ENCODE measurements around the gene ACO2. TPM values are rescaled to one million over a fixed set of nuclear protein-coding genes. Genes with fewer than 3 reads are reported as not detected.
"Not testable (repeated sequence)": the region's sequence is repeated elsewhere in the genome, so short reads cannot be mapped to it uniquely, and the experiment has no call there.

Gene ACO2
- total RNA-seq, 1 experiment from 2014 or later: 90.5 TPM

DNA sequence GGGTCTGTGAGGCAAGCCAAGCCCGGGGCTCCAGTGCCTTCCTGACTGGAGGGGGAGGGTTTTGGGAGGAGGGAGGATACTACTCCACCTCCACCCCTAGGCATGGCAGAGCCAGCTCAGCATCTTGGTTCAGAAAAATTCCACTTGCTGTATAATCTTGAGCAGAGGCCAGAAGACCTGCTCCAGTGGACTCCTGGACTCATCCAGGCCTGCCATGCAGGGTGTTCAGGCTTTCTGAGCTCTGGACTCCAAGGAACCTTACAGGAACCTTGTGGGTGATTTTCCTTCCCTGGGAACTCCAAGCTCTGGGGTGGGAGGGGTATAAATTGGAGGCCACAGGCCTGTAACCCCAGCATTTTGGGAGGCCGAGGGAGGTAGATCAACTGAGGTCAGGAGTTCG lies 101.3 kb downstream of the ACO2 start:
- H3K9me3 Mint-ChIP-seq (ENCODE audit: unreplicated experiment): peaks cover 10% of the 10 kb centered on the region
- H3K4me1 Mint-ChIP-seq (ENCODE audit: low read depth, unreplicated experiment): no peaks in the 10 kb centered on the region
- intact Hi-C loops (cut with micrococcal nuclease; ENCODE audit: unreplicated experiment): no loop called here
- H3K27ac Mint-ChIP-seq (ENCODE audit: unreplicated experiment): no peak overlapping the region
- no peaks in the 10 kb centered on the region for H3K36me3 ChIP-seq (ENCODE audit: control insufficient read depth, insufficient read depth, low read length)
- TF ChIP-seq, protein P1, sequence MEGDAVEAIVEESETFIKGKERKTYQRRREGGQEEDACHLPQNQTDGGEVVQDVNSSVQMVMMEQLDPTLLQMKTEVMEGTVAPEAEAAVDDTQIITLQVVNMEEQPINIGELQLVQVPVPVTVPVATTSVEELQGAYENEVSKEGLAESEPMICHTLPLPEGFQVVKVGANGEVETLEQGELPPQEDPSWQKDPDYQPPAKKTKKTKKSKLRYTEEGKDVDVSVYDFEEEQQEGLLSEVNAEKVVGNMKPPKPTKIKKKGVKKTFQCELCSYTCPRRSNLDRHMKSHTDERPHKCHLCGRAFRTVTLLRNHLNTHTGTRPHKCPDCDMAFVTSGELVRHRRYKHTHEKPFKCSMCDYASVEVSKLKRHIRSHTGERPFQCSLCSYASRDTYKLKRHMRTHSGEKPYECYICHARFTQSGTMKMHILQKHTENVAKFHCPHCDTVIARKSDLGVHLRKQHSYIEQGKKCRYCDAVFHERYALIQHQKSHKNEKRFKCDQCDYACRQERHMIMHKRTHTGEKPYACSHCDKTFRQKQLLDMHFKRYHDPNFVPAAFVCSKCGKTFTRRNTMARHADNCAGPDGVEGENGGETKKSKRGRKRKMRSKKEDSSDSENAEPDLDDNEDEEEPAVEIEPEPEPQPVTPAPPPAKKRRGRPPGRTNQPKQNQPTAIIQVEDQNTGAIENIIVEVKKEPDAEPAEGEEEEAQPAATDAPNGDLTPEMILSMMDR (IDR thresholded peaks at IDR 0.05; ENCODE audit: insufficient read depth in 1 of 2, low read depth in 1 of 2, low read length in 1 of 2, severe bottlenecking in 1 of 2, unreplicated experiment in 1 of 2): no peak
- H3K4me1 ChIP-seq: peaks cover 5% of the 10 kb centered on the region; the same call in 1 of the 2 replicates
- no peaks in the 10 kb centered on the region for H3K9me3 ChIP-seq
- DNase-seq: no peak
- no peaks in the 10 kb centered on the region for H3K27me3 Mint-ChIP-seq (ENCODE audit: insufficient read depth, unreplicated experiment)
- CTCF ChIA-PET: no interaction called here
- POLR2A ChIA-PET: interaction anchor here (0.6 kb wide), 1 partner anchor 273 kb away, joined by 6 read pairs; no protein-coding TSS in a partner anchor
- BruUV-seq (replicated peaks): no TSS peak
- no peak overlapping the region for H3K4me3 Mint-ChIP-seq (ENCODE audit: unreplicated experiment)
- no peaks in the 10 kb centered on the region for H3K27me3 ChIP-seq (replicated peaks; ENCODE audit: control insufficient read depth, insufficient read depth, low read length)
- H3K4me3 ChIP-seq (ENCODE audit: low read depth, low read length): no peak overlapping the region
- H3K36me3 Mint-ChIP-seq (ENCODE audit: insufficient read depth, unreplicated experiment): no peaks in the 10 kb centered on the region

DNA sequence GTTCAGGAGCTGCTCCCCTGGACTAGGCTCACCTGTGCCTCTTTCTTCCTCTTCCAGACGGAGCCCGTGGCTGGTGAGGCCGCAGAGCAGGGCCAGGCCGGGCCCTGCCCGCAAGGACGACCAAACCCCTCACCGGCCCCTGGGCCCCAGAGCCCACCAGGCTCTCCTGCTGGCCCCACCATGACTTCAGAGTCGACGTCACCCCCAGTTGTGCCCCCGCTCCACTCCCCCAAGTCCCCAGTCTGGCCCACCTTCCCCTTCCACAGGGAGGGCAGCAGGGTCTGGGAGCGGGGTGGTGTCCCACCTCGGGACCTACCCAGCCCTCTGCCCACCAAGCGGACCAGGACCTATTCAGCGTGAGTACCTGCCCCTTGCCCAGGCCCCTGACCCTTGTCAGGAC lies 102.9 kb downstream of the ACO2 start:
- no TSS peak for BruUV-seq (replicated peaks)
- intact Hi-C loops (cut with micrococcal nuclease; ENCODE audit: unreplicated experiment): no loop called here
- POLR2A ChIA-PET: no interaction called here

DNA sequence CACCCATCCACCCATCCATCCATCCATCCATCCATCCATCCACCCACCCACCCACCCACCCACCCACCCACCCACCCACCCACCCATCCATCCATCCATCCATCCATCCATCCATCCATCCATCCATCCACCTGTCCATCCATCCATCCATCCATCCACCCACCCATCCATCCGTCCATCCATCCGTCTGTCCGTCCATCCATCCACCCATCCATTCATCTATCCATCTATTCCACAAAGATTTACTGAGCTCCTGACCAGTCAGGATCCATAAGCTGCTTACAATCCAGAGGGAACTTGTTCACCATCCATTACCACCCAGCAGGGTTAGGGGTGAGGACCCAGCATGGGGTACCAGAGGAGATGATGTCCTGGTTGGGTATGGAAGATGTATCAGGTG lies 103.4 kb downstream of the ACO2 start:
- H3K9me3 Mint-ChIP-seq (ENCODE audit: unreplicated experiment); H3K4me3 Mint-ChIP-seq (ENCODE audit: unreplicated experiment); H3K4me3 ChIP-seq (ENCODE audit: low read depth, low read length); H3K36me3 Mint-ChIP-seq (ENCODE audit: insufficient read depth, unreplicated experiment); H3K36me3 ChIP-seq (ENCODE audit: control insufficient read depth, insufficient read depth, low read length); H3K27me3 ChIP-seq (replicated peaks; ENCODE audit: control insufficient read depth, insufficient read depth, low read length); H3K4me1 Mint-ChIP-seq (ENCODE audit: low read depth, unreplicated experiment); H3K9me3 ChIP-seq; H3K27me3 Mint-ChIP-seq (ENCODE audit: insufficient read depth, unreplicated experiment); intact Hi-C loops (cut with micrococcal nuclease; ENCODE audit: unreplicated experiment); POLR2A ChIA-PET; H3K4me1 ChIP-seq; BruUV-seq (replicated peaks); DNase-seq; H3K27ac Mint-ChIP-seq (ENCODE audit: unreplicated experiment): not testable (repeated sequence)
- CTCF ChIA-PET: interaction anchor here (1.1 kb wide), 1 partner anchor 17 kb away, joined by 6 read pairs; the partner anchor contains the start of gene PMM1

More for the DNA sequence above, 102.9 kb downstream of the ACO2 start:
- H3K4me1 ChIP-seq: no peaks in the 10 kb centered on the region
- no peak for DNase-seq
- Mint-ChIP-seq H3K27me3 (ENCODE audit: insufficient read depth, unreplicated experiment) (no peaks in the 10 kb centered on the region), H3K36me3 (ENCODE audit: insufficient read depth, unreplicated experiment) (no peaks in the 10 kb centered on the region), H3K9me3 (ENCODE audit: unreplicated experiment) (peaks cover 10% of the 10 kb centered on the region), H3K27ac (ENCODE audit: unreplicated experiment) (no peak overlapping the region), H3K4me3 (ENCODE audit: unreplicated experiment) (no peak overlapping the region), H3K4me1 (ENCODE audit: low read depth, unreplicated experiment) (no peaks in the 10 kb centered on the region)
- no peak overlapping the region for H3K4me3 ChIP-seq (ENCODE audit: low read depth, low read length)
- H3K27me3 ChIP-seq (replicated peaks; ENCODE audit: control insufficient read depth, insufficient read depth, low read length): no peaks in the 10 kb centered on the region
- TF ChIP-seq, protein P1 (IDR thresholded peaks at IDR 0.05; ENCODE audit: insufficient read depth in 1 of 2, low read depth in 1 of 2, low read length in 1 of 2, severe bottlenecking in 1 of 2, unreplicated experiment in 1 of 2): no peak
- no peaks in the 10 kb centered on the region for H3K36me3 ChIP-seq (ENCODE audit: control insufficient read depth, insufficient read depth, low read length)
- H3K9me3 ChIP-seq: no peaks in the 10 kb centered on the region
- CTCF ChIA-PET: no interaction called here

DNA sequence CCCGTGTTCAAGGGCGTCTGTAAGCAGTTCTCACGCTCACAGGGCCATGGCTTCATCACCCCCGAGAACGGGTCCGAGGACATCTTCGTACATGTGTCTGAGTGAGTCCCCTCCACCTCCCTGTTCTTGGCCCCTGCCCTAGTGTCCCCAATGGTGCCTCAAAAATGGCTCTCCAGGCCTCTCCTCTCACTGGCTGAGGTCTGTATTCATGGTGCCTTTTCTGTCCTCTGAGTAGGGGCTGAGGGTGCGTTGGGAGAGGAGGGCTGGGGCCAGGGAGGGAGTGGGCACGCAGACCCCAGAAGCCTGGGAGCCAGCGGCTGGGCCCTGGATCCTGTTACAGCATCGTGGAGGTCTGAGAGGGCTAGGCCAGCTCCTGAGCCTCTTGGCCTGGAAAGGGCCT lies 104.8 kb downstream of the ACO2 start:
- Histone ChIP-seq H3K4me3 (ENCODE audit: low read depth, low read length) (no peak overlapping the region), H3K4me1 (no peaks in the 10 kb centered on the region), H3K27me3 (replicated peaks; ENCODE audit: control insufficient read depth, insufficient read depth, low read length) (no peaks in the 10 kb centered on the region), H3K9me3 (no peaks in the 10 kb centered on the region), H3K36me3 (ENCODE audit: control insufficient read depth, insufficient read depth, low read length) (no peaks in the 10 kb centered on the region)
- no peak overlapping the region for H3K27ac Mint-ChIP-seq (ENCODE audit: unreplicated experiment)
- H3K27me3 Mint-ChIP-seq (ENCODE audit: insufficient read depth, unreplicated experiment): no peaks in the 10 kb centered on the region
- ChIA-PET POLR2A (no interaction called here), CTCF (interaction anchor here (0.6 to 1.1 kb wide), 2 partner anchors 10 to 16 kb away, joined by 3 to 6 read pairs; partner anchors contain the start of gene PMM1)
- peaks cover 10% of the 10 kb centered on the region for H3K9me3 Mint-ChIP-seq (ENCODE audit: unreplicated experiment)
- no TSS peak for BruUV-seq (replicated peaks)
- no peaks in the 10 kb centered on the region for H3K36me3 Mint-ChIP-seq (ENCODE audit: insufficient read depth, unreplicated experiment)
- intact Hi-C loops (cut with micrococcal nuclease; ENCODE audit: unreplicated experiment): no loop called here
- H3K4me1 Mint-ChIP-seq (ENCODE audit: low read depth, unreplicated experiment): no peaks in the 10 kb centered on the region
- H3K4me3 Mint-ChIP-seq (ENCODE audit: unreplicated experiment): no peak overlapping the region
- DNase-seq: no peak
- TF ChIP-seq, protein P1 (IDR thresholded peaks at IDR 0.05; ENCODE audit: insufficient read depth in 1 of 2, low read depth in 1 of 2, low read length in 1 of 2, severe bottlenecking in 1 of 2, unreplicated experiment in 1 of 2): no peak
